Measurements from ENCODE around the gene HES5.
"Not testable (repeated sequence)": the region's sequence is repeated elsewhere in the genome, so short reads cannot be mapped to it uniquely, and the experiment has no call there.

HES5 gene, protein sequence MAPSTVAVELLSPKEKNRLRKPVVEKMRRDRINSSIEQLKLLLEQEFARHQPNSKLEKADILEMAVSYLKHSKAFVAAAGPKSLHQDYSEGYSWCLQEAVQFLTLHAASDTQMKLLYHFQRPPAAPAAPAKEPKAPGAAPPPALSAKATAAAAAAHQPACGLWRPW

DNA sequence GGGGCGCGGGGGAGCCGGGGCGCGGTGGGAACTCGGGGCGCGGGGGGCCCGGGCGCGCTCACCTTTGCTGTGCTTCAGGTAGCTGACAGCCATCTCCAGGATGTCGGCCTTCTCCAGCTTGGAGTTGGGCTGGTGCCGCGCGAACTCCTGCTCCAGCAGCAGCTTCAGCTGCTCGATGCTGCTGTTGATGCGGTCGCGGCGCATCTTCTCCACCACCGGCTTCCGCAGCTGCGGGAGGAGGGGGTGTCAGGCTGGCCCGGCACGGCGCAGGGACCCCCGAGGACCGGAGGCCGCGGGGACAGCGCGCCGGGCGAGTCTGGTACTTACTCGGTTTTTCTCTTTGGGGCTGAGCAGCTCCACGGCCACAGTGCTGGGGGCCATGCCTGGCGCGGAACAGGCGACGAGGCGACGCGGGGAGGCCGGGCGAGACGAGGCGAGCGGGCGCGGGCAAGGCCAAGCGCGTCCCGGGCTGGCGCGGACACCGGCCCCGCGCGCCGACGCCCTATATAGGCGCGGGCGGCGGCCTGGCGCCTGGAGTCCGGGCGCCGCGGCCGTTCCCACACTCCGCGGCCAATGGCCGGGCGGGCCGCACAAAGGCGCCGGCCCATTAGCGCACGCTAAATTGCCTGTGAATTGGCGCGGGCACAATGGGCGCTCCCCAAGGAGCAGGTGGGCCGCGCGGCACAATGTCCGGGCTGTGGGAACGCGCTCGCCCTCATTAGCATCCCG lies at the start of gene HES5:
Gene HES5, minus strand, starts transcription at position 480 of the 729 bp plus-strand sequence. Its CDS starts 99 bp downstream, at position 381.
- TF ChIP-seq, protein P1, sequence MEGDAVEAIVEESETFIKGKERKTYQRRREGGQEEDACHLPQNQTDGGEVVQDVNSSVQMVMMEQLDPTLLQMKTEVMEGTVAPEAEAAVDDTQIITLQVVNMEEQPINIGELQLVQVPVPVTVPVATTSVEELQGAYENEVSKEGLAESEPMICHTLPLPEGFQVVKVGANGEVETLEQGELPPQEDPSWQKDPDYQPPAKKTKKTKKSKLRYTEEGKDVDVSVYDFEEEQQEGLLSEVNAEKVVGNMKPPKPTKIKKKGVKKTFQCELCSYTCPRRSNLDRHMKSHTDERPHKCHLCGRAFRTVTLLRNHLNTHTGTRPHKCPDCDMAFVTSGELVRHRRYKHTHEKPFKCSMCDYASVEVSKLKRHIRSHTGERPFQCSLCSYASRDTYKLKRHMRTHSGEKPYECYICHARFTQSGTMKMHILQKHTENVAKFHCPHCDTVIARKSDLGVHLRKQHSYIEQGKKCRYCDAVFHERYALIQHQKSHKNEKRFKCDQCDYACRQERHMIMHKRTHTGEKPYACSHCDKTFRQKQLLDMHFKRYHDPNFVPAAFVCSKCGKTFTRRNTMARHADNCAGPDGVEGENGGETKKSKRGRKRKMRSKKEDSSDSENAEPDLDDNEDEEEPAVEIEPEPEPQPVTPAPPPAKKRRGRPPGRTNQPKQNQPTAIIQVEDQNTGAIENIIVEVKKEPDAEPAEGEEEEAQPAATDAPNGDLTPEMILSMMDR (conservative IDR thresholded peaks at IDR 0.05; ENCODE audit: low read length): no peak
- H3K4me3 ChIP-seq (ENCODE audit: low read length): no peak within 1 kb of the TSS
- no peak for DNase-seq (ENCODE audit: low read depth)

DNA sequence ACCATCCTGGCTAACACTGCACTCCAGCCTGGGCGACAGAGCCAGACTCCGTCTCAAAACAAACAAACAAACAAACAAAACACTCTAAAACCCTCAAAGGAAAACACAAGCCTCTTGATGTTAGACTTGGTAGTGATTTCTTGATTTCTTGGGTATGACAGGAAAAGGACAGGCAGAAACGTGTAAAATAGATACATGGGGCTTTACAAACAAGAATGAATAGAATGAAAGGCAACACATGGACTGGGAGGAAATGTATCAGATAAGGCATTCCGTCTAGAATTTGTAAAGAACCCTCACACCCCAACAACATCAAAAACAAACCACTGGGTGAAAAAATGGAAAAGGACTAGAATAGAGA lies 48.7 kb upstream of the HES5 start:
- TF ChIP-seq, protein P1 (conservative IDR thresholded peaks at IDR 0.05; ENCODE audit: low read length): no peak
- H3K4me3 ChIP-seq (ENCODE audit: low read length): no peak overlapping the region
- no peak for DNase-seq (ENCODE audit: low read depth)

DNA sequence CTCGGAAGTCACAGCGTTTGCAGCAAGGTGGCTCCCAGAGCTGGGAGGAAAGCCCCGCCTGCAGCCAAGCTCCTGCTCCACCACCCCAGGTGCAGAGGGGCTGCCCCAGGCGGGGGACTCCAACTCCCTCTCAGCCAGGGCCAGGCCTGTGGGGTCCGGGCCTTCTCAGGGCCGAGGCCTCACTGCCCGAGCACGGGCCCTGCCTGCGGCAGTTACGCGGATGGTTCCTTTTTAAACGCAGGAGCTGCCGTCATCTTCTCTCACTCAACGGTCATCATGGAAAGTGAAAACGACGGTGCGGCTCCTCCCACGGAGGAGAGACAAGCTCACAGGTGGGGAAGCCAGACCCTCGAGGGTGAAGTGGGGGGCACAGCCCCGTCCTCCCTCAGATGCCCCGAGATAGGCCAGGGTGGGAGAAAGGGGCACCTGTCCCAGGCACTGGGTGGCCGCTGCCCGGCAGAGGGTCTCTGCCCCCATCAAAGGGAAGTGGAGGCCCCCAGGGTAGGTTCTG lies 47.6 kb upstream of the HES5 start:
- H3K4me3 ChIP-seq (ENCODE audit: low read length); DNase-seq (ENCODE audit: low read depth): not testable (repeated sequence)

DNA sequence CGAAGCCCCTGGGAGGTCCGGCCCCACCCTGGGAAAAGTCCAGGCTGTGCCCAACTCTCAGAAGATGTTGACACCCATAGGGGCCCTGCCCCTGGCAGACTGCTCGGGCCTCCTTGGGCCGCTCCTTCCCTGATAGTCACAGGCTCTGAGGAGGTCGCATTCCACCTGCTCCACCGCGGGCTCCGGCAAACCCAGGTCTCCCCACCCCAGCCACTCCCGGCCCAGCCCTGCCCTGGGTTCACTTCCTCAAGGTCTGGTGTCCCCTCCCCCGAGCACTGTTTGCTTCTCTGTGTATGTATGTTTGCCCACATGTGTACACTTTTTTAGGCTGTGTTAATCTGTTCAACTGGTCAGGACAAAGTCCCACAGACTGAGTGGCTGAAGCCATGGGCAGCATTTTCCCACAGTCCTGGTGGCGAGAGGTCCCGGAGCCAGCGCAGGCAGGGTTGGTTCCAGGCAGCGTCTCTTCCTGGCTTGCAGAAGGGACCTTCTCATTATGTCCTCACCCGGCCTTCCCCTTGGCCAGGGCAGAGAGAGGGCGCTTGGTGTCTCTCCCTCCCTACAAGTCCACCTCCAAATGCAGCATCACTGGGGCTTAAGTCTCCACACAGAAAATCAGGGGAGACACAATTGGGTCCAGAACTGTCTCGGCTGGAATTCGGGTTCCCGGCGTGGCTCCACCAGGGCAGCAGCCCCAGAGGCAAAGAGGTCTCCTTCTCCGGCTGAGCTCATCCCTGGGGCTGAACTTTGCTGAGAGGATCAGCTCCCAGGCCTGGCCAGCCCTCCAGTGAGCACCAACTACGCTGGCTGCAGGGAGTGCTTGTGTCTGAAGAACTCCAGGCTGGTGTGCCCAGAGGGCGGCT lies 46.0 kb upstream of the HES5 start:
- TF ChIP-seq, protein P1 (conservative IDR thresholded peaks at IDR 0.05; ENCODE audit: low read length): no peak
- no peak for DNase-seq (ENCODE audit: low read depth)
- H3K4me3 ChIP-seq (ENCODE audit: low read length): no peak overlapping the region

DNA sequence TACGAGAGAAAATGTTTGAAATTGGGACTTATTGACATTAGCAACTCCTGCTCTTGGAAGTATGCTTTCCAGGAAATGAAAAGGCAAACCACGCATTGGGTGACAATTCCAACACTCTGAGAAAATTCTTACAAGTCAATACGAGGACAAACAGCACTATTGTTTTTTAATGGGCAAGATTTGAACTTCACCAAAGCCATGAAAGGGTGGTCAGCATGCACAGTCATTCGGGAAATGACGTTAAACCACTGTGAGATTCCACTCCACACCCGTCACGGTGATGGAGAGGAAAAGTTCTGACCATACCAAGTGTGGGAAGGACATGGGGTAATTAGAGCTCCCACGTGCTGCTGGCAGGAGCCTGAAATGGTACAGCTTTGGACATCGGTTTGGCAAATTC lies 44.3 kb upstream of the HES5 start:
- H3K4me3 ChIP-seq (ENCODE audit: low read length): no peak overlapping the region
- TF ChIP-seq, protein P1 (conservative IDR thresholded peaks at IDR 0.05; ENCODE audit: low read length): no peak
- DNase-seq (ENCODE audit: low read depth): peak; percentile 5

DNA sequence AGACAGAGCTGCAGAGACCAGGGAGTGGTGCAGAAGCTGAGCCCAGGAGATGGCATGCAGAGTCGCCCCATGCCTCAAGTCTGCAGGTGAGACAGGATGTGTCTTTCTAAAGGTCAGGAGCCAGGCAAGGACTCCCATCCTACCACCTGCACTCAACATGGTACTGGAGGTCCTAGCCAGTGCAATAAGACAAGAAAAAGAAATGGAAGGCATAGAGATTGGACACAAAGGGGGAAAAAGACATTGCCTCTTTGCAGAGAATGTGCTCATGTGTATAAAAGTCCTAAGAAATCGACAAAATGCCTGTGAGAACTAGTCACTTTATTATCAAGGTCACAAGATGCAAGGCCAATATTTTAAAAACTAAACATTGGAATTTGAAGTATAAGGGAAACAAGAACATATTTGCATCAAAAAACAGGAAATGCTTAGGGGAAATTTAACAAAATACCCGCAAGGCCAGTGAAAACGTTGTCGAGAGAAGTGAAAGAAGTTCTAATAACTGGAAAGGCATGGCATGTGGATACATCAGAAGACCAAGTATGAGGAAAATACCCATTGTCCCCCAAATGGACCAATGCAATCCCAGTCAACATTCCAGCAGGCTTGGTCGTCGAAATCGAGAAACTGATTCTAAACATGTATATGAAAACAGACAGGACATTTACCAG lies 43.3 kb upstream of the HES5 start:
- no peak for DNase-seq (ENCODE audit: low read depth)
- TF ChIP-seq, protein P1 (conservative IDR thresholded peaks at IDR 0.05; ENCODE audit: low read length): no peak
- H3K4me3 ChIP-seq (ENCODE audit: low read length): no peak overlapping the region

DNA sequence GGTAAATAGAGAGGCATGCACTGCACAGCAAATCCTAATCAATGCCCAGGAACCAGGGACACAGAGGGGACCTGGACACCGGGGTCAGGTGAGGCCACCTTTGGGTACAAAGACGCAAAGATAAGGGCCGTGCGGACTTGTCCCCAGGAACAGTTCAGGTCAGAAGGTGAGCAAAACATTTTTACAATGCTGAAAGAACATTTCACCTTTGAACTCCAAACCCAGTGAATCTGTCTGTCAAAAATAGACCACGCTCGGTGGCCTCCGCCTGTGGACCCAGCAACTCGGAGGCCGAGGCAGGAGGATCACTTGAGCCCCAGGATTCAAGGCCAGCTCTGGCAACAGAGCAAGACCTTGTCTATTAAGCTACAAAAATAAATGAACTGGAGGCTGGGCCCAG lies 41.3 kb upstream of the HES5 start:
- TF ChIP-seq, protein P1 (conservative IDR thresholded peaks at IDR 0.05; ENCODE audit: low read length): no peak
- DNase-seq (ENCODE audit: low read depth): no peak
- H3K4me3 ChIP-seq (ENCODE audit: low read length): no peak overlapping the region
